Transverse colon (tissue), 4 donors: Measurements from ENCODE around the gene PAK4.

Experiments
- CTCF ChIP-seq, 5 experiments: fragments of 200-600 bp in 3 of 5; fragments of 450-650 bp in 2 of 5; sonication (generic) in 3 of 5; IDR thresholded peaks; 1 replicate in 2 of 5; 2 replicates in 3 of 5; pipeline ENCODE4 v1.5.1; 2016 to 2017; ENCODE audit warnings: antibody characterized with exemption in 5 of 5, inconsistent platforms in 3 of 5, mild to moderate bottlenecking in 2 of 5, moderate library complexity in 1 of 5
- POLR2A ChIP-seq: fragments of 450-650 bp; IDR thresholded peaks from one replicate; pipeline ENCODE4 v1.6.1; 2016; ENCODE audit warnings: antibody characterized with exemption, mild to moderate bottlenecking, moderate library complexity
- POLR2AphosphoS5 ChIP-seq, 3 donors: sonication (generic); formaldehyde crosslinking; IDR thresholded peaks; one replicate each; pipeline ENCODE4 v1.6.1; 2016; ENCODE audit warnings: antibody characterized with exemption in 3 of 3

DNA sequence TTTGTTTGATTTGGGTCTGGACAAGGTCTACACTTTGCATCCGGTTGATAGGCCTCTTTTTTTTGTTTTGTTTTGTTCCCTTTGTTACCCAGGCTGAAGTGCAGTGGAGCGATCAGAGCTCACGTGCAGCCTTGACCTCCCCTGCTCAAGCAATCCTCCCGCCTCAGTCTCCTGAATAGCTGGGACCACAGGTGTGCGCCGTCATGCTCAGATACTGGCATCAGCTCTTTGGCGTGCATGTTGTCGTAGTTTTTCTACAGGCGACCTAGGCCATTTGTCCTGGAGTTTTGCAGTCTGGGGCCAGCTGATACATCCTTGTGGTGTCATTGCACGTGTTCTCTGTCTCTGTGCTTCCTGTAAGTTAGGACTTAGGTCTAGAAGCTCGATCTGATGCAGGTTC is 16.3 kb downstream of the PAK4 start:
- TF ChIP-seq CTCF (IDR thresholded peaks at IDR 0.05) (no peak), POLR2AphosphoS5 (IDR thresholded peaks at IDR 0.05) (no peak), POLR2A (no peak)
